HT-29 (cell line): ENCODE results near the gene ADAMTS1. TPM values are rescaled to one million over a fixed set of nuclear protein-coding genes. Genes with fewer than 3 reads are reported as not detected.

ENCODE experiments used
- DNase-seq: peaks from one replicate; pipeline ENCODE4 v3.0.0-alpha.2; 2015; ENCODE audit warnings: low spot score
- total RNA-seq: library from RNA; depleted of rRNA; stranded (reverse); fragments of >200 nt; shearing (Covaris generic); gene quantifications from 2 replicates; pipeline ENCODE4 v1.2.3, GENCODE V29; 2014

ADAMTS1 gene
- total RNA-seq, 1 experiment from 2014 or later: not detected

DNA sequence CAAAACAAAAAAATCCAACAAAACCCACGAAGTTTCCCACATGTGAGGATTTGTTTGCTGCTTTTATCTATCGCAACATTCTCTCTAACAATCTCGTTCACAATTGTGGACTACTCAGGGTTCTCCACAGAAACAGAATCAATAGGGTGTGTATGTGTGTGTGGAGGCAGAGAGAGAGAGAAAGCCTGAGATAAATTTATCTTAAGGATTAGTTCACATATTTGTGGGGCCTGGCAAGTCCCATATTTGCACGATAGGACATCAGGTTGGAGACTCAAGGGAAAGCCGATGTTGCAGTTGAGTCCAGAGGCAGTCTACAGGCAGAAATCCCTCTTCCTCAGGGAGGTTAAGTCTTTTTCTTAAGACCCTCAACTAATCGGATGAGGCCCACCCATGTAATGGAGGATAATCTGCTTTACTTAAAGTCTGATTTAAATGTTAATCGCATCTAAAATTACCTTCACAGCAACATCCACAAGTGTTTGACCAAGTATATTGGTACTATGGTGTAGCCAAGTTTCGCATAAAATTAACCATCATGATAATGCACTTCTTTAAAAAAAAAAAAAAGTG is 31.7 kb downstream of the ADAMTS1 start:
- no peak for DNase-seq

DNA sequence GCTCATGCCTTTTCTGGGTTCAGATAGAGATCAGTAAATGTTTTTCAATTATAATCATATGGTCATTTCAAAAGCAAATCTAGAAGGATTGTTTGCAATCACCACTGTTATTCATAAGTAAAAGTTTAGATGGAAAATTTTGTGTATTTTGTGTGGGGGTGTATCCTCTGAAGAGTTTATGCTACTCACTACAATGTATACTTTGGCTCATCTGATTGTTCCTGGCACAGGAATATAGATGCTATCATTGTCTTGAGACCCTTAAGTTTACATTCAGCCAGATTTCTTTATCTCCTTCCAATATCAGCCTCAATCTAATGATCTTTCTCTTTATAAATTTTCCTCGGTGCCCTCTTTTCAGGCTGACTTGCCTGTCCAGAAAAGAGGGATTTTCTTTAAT is 33.0 kb downstream of the ADAMTS1 start:
- DNase-seq: no peak

DNA sequence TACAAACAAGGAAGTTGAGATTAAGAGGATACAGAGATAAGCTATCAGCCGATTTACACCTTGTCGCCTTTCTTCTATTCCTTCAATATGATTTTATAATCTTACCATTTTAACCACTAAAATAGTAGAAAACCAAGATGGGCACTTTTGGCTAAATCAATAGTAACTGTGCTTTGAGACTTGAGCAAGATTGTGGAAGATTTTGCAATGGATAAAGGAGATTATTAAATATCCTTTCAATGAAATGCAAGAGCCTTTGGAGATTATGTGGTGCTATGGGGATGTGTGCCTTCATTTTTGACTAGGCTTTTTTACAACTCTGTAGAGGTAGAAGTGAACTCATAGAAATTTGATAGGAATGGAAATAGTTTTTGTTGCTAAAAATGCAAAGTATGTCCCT is 33.7 kb downstream of the ADAMTS1 start:
- no peak for DNase-seq

DNA sequence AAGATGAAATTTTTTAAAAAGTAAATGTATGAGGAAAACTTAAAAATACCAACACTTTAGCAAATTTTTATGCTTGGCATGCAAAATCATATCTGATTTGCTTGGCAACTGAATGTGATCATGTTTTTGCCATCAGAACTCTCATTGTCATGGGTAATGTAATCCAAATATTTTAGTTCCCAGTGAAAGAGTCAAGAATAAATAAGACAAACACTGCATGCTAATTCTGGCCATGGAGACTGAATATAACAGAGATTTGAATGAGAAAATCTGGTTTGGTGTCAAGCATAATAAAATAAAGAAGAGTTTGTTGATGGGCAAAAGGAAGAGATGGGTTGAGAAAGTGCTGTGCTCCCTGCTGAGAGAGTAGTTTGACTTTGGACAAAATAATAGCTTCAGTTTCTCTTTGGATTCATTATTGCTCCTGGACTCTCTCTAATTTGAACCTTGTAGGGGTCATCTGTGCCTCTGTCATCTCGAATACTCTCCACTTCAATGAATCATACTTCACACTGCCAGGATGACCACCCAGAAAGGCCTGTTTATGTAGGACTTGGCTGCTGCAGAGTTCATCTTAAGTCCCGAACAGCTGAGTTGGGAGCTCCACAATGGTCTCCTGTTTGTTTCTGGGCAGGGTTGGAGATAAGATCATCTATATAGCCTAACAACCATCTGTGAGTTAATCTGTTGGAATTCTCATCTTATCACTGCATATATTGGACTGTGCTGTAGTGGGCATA is 34.4 kb downstream of the ADAMTS1 start:
- no peak for DNase-seq

DNA sequence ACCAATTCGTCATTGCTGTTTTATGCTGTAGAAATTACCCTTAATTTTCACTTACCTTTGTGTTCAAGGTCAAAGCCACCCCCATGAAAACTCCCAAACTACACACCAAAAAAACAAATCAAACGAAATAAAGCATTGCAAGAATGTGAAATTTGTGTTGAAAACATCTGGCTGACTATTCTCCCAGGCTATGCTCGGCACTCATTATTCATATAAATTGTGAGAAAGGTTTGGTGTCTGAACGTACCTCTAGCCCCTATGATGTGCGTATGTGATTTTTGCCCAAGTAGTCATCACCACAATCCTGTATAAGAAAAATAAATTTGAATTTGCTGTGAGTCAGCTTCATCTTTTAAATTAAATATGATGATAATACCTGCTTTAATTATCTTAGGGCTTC is 34.9 kb downstream of the ADAMTS1 start:
- no peak for DNase-seq

DNA sequence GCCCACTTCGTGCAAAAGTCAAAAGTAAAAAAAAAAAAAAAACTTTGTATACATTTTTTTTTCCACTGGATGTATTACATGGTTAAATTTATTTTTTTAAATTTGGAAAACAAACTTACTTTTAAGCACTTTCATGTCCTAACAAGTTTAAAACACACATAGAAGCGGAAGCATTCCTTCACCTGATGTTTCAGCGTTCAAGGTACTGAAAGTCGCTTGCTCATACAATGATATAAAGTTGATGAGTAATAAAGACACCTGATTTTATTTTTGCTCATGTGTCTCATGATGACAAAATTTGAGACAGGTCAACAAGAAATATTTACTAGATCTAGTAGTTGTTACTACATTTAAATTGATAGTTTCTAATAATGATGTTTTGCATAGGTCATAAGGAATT is 35.5 kb downstream of the ADAMTS1 start:
- DNase-seq: no peak

DNA sequence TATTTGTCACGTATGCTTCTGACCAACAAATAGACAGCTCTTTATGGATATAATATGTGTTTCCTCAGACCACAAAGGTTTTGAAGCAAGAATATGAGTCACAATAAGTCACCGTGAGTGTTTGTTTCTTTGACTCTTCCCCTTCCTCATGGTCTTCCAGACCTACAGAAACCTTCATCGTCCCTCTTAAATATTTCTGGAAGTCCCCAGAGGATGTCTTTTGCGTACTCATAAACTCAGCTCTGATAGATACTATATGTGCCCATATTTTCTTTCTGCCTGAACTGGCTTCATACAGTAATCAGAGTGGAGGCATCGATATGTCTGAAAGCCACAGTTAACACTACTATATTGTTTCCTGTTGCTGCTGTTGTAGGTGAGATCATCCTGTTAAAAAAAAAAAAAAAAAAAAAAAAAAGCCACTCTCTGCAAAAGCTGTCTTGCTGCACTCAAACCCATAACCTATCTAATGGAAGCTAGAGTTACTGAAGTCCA is 38.4 kb downstream of the ADAMTS1 start:
- no peak for DNase-seq

DNA sequence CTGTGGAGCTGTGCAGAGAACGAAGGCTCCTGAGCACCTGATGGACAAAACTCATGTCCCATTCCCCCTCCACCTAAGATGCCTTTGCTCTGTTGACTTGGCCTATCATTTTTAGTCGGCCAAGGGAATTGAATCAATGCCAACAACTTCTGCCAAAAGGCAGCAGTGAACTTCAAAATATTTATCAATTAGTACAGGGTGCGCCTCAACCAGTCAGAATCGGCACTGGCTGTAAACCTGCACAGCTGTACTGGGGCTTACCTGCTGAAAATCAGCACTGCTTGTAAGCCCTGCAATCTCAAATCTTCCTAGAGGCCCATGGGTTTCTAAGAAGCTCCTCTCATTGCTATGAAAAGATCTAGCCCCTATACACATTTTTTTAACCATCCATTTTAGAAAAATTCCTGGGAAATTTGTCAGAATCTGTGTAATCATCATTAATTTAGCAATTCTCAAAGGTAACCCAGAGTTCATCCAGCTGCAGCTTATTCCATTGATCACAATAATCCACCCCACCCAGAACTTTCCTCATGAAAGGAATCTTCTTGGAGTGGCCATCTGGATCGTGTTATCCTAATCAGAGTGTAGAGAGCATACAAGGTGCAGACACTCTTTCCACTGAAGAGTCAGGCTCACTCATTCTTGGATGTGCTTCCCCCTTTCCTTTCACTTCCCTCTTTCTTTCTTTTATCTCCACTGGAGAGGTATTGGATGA is 40.2 kb downstream of the ADAMTS1 start:
- DNase-seq: no peak

DNA sequence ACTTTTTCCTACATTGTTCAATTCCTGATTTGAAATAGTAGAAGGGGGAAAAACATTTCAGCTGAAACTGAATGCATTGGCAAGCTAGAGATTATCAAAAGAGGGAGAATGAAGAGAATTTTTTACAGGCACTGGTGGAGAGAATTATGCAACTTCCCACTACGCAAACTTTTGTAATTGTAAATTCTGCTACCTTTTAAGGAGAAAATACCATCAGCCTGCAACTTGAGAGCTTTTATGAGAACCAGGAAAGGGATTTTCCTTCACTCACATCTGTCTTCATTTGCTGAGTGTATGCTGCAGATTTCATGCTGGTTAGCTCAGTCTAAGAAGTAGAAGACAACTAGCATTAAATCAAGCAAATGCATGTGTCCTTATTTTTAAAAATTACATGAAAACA is 43.7 kb downstream of the ADAMTS1 start:
- DNase-seq: no peak

DNA sequence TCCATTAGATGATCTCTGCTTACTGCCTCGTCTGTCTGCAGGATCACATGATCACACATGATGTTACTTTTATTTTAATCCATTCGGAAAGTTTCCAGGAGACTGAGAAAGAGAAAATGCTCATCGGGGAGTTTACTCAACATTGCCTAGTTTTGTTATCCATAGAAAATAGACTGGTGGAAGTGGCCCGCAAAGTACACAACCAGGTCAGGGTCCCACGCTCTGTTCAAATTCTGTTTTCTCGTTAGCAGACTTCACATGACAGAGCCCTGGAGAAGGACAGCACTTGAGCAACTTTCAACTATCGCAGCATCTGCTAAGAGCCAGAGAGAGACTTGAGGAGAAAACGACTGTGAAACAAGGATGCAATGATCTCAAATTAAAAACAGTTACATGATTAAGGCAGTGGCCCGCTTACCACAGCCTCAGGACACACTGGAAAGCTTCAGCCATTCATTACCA is 44.2 kb downstream of the ADAMTS1 start:
- DNase-seq: no peak

DNA sequence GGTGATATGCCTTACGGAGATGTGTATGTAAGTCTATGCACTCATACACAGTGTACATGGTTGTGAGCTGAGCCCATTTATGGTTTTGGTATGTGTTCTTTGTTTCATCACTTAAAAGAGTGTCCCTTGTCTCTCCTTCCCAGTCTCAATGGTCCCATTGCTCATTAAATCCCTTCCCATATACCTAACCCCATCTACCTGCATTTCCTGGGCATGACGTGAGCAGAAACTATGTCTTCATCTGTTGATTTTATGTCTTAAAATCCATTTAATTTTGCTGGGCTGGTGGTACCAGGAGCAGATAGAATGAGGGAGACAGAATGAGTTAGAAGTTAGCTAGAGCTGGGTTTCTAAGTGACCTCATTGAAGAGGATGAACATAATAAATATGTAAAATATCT is 44.8 kb downstream of the ADAMTS1 start:
- DNase-seq: no peak

DNA sequence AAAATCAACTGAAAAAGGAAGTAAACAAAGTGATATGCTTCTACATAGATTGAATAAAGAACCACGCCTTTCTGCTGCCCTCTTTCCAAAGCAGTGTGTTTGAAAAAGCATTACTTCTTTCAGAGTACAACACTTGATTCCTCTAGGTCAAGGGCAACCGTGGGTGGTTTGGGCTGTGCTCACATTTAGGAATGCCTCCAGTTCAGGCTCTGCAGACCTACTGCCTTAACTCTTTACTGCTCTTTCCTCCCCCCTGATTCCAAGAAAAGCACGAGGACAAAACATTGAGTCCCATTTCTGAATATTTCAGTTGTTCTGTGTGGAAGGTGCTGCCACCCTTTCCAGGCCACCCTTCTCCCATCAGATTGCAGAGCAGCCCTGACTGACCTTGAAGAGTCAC is 45.2 kb downstream of the ADAMTS1 start:
- no peak for DNase-seq

DNA sequence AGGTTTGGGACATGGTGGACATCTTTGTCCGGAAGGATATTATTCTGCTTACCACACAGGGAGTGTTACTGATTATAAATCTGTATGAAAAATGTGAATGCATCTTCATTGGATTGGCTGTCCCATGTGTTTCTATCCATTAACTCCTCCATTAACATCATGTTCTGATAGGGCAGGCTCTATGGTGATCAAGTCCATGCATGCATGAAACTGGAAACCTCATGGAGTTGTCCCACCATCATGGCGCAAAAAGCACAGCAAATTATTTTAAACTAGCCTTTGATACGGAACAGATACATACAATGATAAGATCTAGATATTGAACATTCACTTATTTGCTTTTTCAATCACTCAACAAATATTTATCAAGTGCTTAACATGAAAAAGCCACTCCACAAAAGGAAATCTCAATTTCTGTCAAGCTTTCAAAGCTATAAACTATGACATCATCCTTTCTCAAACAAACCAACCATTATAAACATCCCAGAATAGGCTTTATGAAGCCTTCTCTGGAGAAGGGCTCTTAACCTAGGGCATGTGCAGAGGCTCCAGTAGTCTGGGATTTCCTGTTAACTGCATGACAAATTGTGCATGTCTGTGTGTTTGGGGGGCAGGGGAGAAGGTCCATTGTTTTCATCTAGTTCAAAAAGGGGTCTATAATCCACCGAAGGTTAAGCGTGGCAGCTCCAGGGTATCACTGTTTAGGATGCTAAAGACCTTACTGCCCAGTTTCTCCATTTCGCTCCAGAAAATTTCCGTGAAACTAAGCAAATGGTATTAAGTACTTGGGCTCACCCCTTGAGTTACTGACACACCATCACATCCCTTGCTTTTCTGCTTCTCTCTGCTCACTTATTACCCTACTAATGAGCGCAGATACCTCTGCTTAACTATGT is 46.1 kb downstream of the ADAMTS1 start:
- DNase-seq: peak; percentile 16

DNA sequence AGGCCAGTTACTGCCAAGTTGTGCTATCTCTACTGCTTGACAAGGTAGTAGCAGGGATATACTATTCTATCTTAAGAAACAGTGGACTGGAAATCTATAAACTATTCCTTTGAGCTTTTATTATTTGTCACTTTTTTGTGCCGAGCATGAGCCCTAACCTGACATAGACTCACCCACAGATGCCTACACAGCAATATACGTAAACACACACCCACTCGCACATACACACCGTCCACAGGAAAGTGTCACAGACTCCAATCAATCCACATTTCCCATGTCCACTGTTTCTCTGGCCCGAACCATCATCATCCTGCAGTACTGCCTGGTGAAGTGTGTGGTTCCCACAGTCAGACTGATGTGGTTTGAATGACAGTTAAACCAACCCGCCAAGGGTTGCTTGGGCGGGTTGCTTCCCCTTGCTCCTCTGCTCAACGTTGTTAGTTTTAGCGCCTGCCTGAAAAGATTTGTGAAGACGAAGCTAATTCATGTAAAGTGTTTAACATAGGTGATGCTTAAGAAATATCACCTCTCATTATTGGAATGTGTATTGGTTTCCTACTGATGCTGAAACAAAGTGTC is 47.2 kb downstream of the ADAMTS1 start:
- no peak for DNase-seq

DNA sequence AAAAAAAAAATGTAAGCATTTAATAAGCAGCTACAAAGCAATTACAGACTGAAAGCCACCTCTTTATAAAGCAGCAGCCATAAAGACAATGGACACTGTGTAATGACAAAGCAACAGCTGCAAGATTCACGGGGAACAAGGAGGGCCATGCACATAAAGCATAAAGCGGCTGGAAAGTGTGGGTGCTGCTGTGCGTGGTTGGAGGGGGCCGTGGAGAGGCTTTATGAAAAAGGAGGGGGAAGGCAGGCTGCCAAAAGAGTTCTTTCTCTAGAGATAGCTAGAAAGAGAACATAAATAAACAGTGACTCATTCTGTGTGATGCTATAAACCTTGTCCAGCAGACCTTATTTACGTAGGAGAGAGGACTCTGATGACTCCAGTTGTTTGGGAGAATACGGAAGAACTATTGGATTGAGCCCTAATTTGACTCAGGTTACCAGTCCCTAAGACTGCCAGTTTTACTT is 49.3 kb downstream of the ADAMTS1 start:
- peak; percentile 1 for DNase-seq

DNA sequence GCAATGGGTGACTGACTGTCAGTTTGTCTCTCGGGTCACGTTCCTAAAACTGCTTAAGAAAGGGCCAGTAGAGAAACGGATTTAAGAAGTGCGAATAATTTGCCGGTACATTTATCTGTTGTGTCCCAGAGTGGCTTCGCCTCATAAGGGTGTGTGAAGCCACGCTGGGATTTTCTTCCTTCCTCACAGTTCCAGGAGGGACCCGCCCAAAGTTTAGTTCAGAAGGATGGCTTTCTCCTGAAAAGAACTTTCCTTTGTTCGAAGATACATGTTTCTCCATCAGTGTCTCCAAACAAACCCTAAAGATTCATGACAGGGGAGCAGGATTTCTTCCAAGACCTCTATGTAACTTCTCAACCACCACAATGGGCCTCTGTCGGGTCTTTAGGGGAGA is 49.8 kb downstream of the ADAMTS1 start:
- DNase-seq: no peak

DNA sequence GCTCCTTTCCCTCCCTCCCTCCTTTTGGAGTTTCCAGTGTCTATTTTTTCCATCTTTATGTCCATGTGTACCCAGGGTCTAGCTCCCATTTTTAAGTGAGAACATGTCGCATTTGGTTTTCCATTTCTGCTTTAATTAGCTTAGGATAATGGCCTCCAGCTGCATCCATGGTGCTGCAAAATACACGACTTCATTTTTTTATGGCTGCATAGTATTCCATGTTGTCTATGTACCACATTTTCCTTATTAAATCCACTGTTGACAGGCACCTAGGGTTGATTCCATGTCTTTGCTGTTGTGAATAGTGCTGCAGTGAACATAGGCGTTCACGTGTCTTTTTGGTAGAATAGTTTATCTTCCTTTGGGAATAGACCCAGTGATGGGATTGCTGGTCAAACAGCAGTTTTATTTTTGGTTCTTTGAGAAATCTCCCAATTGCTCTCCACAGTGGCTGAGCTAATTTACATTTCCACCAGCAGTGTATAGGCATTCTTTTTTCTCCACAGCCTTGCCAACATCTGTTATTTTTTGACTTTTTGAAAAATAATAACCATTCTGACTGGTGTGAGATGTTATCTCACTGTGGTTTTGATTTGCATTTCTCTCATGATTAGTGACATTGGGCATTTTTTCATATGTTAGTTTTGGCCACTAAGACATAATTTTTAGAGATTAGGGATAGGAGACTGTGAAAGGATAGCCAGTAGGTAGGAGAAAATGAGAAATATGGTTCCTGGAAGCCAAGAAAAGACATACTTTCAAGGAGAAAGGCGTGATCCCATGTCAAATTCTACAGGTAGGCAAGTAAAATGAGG is 50.4 kb downstream of the ADAMTS1 start:
- no peak for DNase-seq

DNA sequence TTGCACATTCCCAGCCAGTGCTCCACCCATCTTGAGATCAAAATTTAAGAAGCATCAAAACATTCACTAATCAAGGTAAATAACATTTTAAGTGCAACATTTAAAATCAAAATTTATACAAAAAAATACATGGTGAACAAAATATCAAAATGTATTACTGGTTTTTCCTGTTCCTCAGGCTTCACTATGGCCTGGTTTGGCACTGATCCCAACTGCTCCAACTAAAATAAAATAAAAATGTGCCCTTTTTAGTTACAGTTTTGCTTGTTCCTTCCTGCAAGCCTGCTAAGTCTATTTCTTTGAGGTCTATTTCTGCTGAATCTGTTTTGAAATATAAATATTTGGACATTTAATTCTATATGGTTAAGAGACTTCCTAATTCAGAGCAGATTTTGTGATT is 54.9 kb downstream of the ADAMTS1 start:
- no peak for DNase-seq

DNA sequence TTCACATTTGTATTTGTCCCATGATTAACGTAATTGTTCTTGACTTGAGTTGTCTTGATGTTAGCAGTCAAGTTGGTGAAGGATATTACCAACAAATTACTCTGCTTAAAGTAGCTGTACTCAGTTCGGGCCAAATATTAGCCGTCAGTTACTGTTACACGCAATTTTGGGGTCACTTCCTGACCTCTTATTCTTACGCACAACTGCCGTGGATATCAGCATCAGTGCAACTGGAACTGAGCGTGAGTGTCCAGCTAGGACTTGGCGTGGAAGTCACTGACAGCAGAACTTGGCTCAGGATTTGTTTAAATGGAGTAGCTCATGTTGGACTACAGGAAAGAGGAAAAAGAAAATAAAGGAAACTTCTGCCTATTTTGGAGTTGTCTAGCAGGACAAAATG is 56.4 kb downstream of the ADAMTS1 start:
- no peak for DNase-seq
